Peyer's patch (tissue), 4 donors: ENCODE data around the gene ZNF77. TPM values are rescaled to one million over a fixed set of nuclear protein-coding genes. Genes with fewer than 3 reads are reported as not detected.

Experiments used
- DNase-seq, 3 donors: peaks; one replicate each; pipeline ENCODE4 v3.0.0-alpha.2; 2017 to 2019
- H3K27ac ChIP-seq, 4 donors: fragments of 200-600 bp; sonication (generic); one replicate each; pipeline ENCODE4 v1.5.1; 2016 to 2019
- H3K27me3 ChIP-seq, 2 donors: fragments of 200-600 bp; sonication (generic); one replicate each; pipeline ENCODE4 v1.5.1; 2019
- H3K36me3 ChIP-seq, 3 donors: fragments of 200-600 bp; sonication (generic); one replicate each; pipeline ENCODE4 v1.5.1; 2016 to 2019
- H3K4me1 ChIP-seq, 4 donors: fragments of 200-600 bp; sonication (generic); one replicate each; pipeline ENCODE4 v1.5.1; 2016 to 2019
- H3K4me3 ChIP-seq, 4 donors: fragments of 200-600 bp; sonication (generic); 1 replicate in 3 of 4; 2 replicates in 1 of 4; pipeline ENCODE4 v1.5.1; 2016 to 2019; ENCODE audit warnings: mild to moderate bottlenecking in 1 of 4
- H3K9me3 ChIP-seq, 4 donors: fragments of 200-600 bp; sonication (generic); one replicate each; pipeline ENCODE4 v1.5.1; 2016 to 2019; ENCODE audit warnings: mild to moderate bottlenecking in 1 of 4
- CTCF ChIP-seq, 6 experiments: fragments of 450-650 bp in 4 of 6; fragments of 200-600 bp in 2 of 6; sonication (generic) in 1 of 6; IDR thresholded peaks; one replicate each; pipeline ENCODE4 v1.5.1; 2017 to 2019; ENCODE audit warnings: antibody characterized with exemption in 6 of 6, mild to moderate bottlenecking in 3 of 6, moderate library complexity in 1 of 6
- POLR2A ChIP-seq, 2 donors: fragments of 450-650 bp; IDR thresholded peaks; one replicate each; pipeline ENCODE4 v1.5.1; 2017; ENCODE audit warnings: antibody characterized with exemption in 2 of 2, mild to moderate bottlenecking in 2 of 2, moderate library complexity in 2 of 2
- total RNA-seq, 4 donors: library from RNA; depleted of rRNA; stranded (reverse); fragments of >200 nt; gene quantifications; one replicate each; pipeline ENCODE4 v1.1.0, GENCODE V29; 2016

ZNF77 gene
- total RNA-seq, 4 donors from 2014 or later, result 3.7 to 7.5 (median 5.6) TPM

DNA sequence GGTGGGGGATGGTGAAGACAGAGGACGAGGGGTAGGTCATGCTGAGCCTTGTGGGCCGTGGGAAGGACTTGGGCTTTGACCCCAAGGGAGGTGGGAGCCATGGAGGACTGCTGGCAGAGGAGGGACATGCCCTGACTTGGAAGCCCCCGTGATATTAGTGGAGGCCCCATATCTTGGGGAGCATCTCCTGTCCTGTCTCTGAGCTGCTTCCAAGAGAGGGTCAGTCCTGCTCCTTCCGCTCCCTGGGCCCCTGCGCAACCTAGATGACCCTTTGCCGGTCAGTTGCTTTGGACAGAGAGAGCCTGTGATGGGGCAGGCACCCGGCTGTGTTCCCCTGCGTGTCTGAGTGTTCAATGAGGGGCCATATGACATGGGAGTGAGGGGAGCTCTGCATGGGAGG is 37.8 kb upstream of the ZNF77 start:
- TF ChIP-seq CTCF (IDR thresholded peaks at IDR 0.05) (no peak), POLR2A (IDR thresholded peaks at IDR 0.05) (no peak)
- Histone ChIP-seq H3K9me3 (no peaks in the 10 kb centered on the region), H3K4me1 (peaks cover 0 to 27% (median 0%) of the 10 kb centered on the region in 4 donors), H3K36me3 (no peaks in the 10 kb centered on the region), H3K27me3 (no peaks in the 10 kb centered on the region), H3K27ac (peak overlapping the region; percentile 27 to 86 (median 67)), H3K4me3 (no peak overlapping the region)
- DNase-seq, result no peak

- no peaks in the 10 kb centered on the region for H3K9me3 ChIP-seq
- no peaks in the 10 kb centered on the region for H3K36me3 ChIP-seq
- DNase-seq, result no peak
- H3K27ac ChIP-seq, result no peak overlapping the region
- H3K4me1 ChIP-seq, result peaks cover 0 to 32% (median 4%) of the 10 kb centered on the region in 4 donors
- no peak overlapping the region for H3K4me3 ChIP-seq
- TF ChIP-seq CTCF (IDR thresholded peaks at IDR 0.05) (no peak), POLR2A (IDR thresholded peaks at IDR 0.05) (no peak)
- no peaks in the 10 kb centered on the region for H3K27me3 ChIP-seq
These were observed 37.1 kb upstream of the ZNF77 start for GRCh38 chr19:2981898-2982297.

DNA sequence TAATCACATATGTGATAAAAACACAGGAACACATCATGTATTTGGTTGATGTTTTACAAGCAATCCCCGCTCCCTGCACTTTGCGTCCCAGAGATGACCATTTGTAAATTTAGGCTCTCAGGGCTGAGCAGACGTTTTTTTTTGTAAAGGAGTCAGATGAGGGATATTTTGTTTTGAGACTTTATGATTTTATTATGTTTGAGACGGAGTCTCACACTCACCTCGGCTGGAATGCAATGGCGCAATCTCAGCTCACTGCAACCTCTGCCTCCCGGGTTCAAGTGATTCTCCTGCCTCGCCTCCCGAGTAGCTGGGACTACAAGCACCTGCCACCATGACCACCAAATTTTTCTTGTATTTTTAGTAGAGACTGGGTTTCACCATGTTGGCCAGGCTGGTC is 34.0 kb upstream of the ZNF77 start:
- Histone ChIP-seq H3K36me3 (no peaks in the 10 kb centered on the region), H3K27ac (no peak overlapping the region), H3K9me3 (no peaks in the 10 kb centered on the region), H3K27me3 (no peaks in the 10 kb centered on the region), H3K4me1 (peaks cover 0 to 54% (median 12%) of the 10 kb centered on the region in 4 donors), H3K4me3 (no peak overlapping the region)
- TF ChIP-seq POLR2A (IDR thresholded peaks at IDR 0.05) (no peak), CTCF (IDR thresholded peaks at IDR 0.05) (no peak)
- DNase-seq, result no peak

- DNase-seq, result no peak
- TF ChIP-seq POLR2A (IDR thresholded peaks at IDR 0.05), result no peak
- TF ChIP-seq CTCF (IDR thresholded peaks at IDR 0.05), result no peak
- no peak overlapping the region for H3K4me3 ChIP-seq
- H3K36me3 ChIP-seq, result no peaks in the 10 kb centered on the region
- peaks cover 0 to 53% (median 12%) of the 10 kb centered on the region in 4 donors for H3K4me1 ChIP-seq
- H3K27ac ChIP-seq, result peak overlapping the region in 1 of 4 donors; percentile 29
- no peaks in the 10 kb centered on the region for H3K9me3 ChIP-seq
- H3K27me3 ChIP-seq, result no peaks in the 10 kb centered on the region
These were observed 33.5 kb upstream of the ZNF77 start for GRCh38 chr19:2978166-2978767.

- Histone ChIP-seq H3K4me3 (peak overlapping the region in 2 of 4 donors; percentile 48 to 52), H3K27me3 (no peaks in the 10 kb centered on the region), H3K4me1 (peaks cover 0 to 48% (median 12%) of the 10 kb centered on the region in 4 donors), H3K27ac (peak overlapping the region in 3 of 4 donors; percentile 16 to 49 (median 29)), H3K9me3 (no peaks in the 10 kb centered on the region), H3K36me3 (no peaks in the 10 kb centered on the region)
- DNase-seq, result no peak
- TF ChIP-seq CTCF (IDR thresholded peaks at IDR 0.05) (no peak), POLR2A (IDR thresholded peaks at IDR 0.05) (no peak)
These were observed 33.0 kb upstream of the ZNF77 start for GRCh38 chr19:2977746-2978138.
